ENCODE data around the gene CHMP4A.

GRCh38 chr14:24179961-24180796, 33.1 kb downstream of the CHMP4A start:
- no peak for TF ChIP-seq FOXK1 (CRISPR knock-in tag; IDR thresholded peaks at IDR 0.05)
- TF ChIP-seq, protein P1, sequence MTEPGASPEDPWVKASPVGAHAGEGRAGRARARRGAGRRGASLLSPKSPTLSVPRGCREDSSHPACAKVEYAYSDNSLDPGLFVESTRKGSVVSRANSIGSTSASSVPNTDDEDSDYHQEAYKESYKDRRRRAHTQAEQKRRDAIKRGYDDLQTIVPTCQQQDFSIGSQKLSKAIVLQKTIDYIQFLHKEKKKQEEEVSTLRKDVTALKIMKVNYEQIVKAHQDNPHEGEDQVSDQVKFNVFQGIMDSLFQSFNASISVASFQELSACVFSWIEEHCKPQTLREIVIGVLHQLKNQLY (CRISPR knock-in tag; IDR thresholded peaks at IDR 0.05) = no peak
- no peak for TF ChIP-seq ESRRA (CRISPR knock-in tag; IDR thresholded peaks at IDR 0.05; ENCODE audit: borderline replicate concordance)
- TF ChIP-seq, protein P2, sequence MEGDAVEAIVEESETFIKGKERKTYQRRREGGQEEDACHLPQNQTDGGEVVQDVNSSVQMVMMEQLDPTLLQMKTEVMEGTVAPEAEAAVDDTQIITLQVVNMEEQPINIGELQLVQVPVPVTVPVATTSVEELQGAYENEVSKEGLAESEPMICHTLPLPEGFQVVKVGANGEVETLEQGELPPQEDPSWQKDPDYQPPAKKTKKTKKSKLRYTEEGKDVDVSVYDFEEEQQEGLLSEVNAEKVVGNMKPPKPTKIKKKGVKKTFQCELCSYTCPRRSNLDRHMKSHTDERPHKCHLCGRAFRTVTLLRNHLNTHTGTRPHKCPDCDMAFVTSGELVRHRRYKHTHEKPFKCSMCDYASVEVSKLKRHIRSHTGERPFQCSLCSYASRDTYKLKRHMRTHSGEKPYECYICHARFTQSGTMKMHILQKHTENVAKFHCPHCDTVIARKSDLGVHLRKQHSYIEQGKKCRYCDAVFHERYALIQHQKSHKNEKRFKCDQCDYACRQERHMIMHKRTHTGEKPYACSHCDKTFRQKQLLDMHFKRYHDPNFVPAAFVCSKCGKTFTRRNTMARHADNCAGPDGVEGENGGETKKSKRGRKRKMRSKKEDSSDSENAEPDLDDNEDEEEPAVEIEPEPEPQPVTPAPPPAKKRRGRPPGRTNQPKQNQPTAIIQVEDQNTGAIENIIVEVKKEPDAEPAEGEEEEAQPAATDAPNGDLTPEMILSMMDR (IDR thresholded peaks at IDR 0.05) = no peak
- TF ChIP-seq, protein P3, sequence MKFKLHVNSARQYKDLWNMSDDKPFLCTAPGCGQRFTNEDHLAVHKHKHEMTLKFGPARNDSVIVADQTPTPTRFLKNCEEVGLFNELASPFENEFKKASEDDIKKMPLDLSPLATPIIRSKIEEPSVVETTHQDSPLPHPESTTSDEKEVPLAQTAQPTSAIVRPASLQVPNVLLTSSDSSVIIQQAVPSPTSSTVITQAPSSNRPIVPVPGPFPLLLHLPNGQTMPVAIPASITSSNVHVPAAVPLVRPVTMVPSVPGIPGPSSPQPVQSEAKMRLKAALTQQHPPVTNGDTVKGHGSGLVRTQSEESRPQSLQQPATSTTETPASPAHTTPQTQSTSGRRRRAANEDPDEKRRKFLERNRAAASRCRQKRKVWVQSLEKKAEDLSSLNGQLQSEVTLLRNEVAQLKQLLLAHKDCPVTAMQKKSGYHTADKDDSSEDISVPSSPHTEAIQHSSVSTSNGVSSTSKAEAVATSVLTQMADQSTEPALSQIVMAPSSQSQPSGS (CRISPR knock-in tag; IDR thresholded peaks at IDR 0.05; ENCODE audit: borderline replicate concordance, low read depth) = no peak
- TF ChIP-seq FOXJ3 (CRISPR knock-in tag; IDR thresholded peaks at IDR 0.05; ENCODE audit: borderline replicate concordance) = no peak
- TF ChIP-seq NFYB (CRISPR knock-in tag; conservative IDR thresholded peaks at IDR 0.05; ENCODE audit: low read depth) = no peak
